Activated effector memory CD4-positive, alpha-beta T cell treated with anti-CD3 and anti-CD28 coated beads, Interleukin-2, amount 50 U/mL, for 16 hours (primary cell): ENCODE results near the gene SCCPDH.
"Not testable (repeated sequence)": the region's sequence is repeated elsewhere in the genome, so short reads cannot be mapped to it uniquely, and the experiment has no call there.

ENCODE experiments used
- DNase-seq: peaks from one replicate; pipeline ENCODE4 v3.0.0-alpha.2; 2020

The SCCPDH gene

DNA sequence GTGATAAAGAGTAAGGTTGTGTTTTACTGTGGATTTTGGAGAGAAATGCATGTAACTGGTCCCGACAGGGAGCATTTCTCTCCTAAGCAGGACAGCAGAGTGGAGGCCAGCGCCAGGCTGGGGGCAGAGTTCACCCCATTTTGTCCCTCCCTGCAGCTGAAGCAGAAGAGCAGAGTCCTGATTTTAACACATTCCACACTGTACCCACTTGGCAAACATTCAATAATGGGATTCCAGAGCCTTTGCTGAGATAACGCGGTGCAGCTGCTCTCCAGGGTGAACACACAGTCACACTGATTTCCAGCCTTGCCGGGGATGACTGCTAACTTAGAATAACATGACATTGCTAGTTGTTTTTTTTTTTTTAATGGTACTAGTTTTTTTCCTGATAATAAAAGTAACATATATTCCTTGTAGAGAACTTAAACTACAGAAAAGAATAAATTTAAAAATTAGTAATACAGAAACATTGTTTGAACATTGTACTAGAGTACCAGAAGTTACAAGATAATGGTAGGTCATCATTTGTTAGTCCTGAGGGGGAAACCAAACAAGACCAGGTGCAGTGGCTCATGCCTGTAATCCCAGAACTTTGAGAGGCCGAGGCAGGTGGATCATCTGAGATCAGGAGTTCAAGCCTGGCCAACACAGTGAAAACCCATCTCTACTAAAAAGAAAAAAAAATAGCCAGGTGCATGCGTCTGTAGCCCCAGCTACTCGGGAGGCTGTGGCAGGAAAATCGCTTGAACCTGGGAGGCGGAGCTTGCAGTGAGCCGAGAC, 77.2 kb downstream of the SCCPDH start:
- peak; percentile 33 for DNase-seq

DNA sequence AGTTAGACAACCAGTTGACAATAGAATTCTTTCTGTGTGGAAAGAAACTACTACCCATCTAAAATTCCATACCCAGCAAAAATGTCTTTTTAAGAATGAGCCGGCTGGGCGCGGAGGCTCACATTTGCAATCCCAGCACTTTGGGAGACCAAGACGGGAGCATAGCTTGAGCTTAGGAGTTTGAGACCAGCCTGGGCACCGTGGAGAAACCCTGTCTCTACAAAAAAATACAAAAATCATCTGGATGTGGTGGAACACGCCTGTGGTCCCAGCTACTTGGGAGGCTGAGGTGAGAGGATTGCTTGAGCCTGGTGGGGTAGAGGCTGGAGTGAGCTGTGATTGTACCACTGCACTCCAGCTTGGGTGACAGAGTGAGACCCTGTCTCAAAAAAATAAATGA, 79.2 kb downstream of the SCCPDH start:
- no peak for DNase-seq

DNA sequence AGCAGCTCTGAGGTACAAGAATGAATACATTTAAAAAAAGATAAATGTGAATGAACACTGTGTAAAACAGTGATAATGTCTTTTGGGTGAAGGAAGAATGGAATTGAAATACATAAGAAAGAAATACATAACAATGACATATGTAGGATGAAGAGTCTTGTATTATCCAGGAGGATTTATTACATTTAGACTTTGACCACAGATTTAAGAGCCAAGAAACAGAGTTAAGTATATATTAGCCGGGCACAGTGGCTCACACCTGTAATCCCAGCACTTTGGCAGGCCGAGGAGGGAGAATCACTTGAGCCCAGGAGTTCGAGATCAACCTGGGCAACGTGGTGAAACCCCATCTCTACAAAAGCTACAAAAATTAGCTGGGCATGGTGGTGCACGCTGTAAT, 79.7 kb downstream of the SCCPDH start:
- no peak for DNase-seq

DNA sequence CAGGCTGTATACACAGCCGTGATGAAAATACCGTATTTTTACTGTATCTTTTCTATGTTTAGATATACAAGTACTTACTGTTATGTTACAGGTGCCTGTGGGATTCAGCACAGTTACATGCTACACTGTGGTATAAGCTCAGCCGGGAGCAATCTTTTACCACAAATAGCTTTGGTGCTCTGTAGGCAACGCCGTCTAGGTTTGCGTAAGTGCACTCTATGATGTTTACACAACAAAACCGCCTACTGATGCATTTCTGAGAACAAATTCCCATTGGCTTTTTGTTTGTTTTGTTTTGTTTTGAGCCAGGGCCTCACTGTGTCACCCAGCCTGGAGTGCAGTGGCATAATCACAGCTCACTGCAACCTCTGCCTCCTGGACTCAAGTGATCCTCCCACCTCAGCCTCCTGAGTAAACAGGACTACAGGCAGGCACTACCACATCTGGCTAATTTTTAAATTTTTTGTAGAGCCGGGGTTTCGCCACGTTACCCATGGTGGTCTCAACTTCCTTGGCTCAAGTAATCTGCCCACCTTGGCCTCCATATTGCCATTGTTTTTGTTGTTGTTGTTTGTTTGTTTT, 81.0 kb downstream of the SCCPDH start:
- DNase-seq, result no peak

DNA sequence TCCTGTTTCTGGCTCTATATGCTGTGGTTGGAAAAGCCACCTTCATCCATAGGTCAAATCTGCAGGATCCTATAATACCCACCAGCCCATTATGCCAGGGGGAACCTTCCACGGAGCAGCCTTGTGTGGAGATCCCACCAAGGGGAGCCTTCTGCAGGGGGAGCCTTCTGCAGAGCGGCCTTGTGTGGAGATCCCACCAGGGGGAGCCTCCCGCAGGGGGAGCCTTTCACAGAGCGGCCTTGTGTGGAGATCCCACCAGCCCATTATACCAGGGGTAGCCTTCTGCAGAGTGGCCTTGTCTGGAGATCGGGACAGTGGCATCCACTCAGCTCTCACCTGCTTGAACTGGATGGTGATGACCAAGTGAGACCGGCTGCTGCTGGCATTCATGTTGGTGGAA, 85.3 kb downstream of the SCCPDH start:
- DNase-seq, result no peak

DNA sequence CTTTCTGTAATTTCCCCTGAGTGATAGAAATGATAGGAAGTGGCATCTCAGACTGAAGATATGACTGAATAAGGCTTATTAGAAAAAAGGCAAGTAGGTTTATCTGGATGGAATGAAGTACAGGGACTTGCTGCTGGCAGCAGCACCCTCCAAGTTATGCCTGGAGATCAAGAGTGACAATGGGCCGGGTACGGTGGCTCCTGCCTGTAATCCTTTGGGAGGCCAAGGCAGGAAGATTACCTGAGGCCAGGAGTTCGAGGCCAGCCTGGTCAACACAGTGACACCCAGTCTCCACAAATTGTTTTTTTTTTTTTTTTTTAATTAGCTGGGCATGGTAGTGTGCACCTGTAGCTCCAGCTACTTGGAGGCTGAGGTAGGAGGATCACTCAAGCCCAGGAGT, 87.8 kb downstream of the SCCPDH start:
- no peak for DNase-seq

DNA sequence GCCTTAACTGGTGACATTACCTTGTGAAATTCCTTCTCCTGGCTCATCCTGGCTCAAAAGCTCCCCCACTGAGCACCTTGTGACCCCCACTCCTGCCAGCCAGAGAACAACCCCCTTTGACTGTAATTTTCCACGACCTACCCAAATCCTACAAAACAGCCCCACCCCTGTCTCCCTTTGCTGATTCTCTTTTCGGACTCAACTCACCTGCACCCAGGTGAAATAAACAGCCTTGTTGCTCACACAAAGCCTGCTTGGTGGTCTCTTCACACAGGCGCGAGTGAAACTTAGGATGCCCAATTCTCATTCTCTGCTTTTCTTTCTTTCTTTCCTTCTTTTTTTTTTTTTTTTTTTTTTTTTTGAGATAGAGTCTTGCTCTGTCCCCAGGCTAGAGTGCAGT, 89.1 kb downstream of the SCCPDH start:
- DNase-seq, result not testable (repeated sequence)

DNA sequence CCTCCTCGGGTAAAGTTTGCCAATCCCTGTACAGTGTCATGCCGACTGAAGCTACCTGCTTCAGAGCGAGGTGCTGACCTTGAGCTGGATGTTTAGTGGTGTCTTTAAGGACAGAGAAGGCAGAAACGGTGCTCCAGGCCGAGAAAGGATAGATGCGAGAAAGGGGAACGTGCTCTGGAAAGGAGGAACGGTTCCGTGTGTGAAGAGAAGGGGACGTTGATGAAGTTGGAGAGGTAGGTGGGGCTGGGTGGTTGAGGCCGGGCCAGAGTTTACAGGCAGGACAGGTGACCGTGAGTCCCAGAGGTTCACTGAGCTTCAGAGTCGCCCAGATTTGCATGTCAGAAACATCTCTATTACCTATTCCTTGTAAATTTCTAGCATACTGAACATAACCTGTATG, 90.7 kb downstream of the SCCPDH start:
- DNase-seq, result no peak

DNA sequence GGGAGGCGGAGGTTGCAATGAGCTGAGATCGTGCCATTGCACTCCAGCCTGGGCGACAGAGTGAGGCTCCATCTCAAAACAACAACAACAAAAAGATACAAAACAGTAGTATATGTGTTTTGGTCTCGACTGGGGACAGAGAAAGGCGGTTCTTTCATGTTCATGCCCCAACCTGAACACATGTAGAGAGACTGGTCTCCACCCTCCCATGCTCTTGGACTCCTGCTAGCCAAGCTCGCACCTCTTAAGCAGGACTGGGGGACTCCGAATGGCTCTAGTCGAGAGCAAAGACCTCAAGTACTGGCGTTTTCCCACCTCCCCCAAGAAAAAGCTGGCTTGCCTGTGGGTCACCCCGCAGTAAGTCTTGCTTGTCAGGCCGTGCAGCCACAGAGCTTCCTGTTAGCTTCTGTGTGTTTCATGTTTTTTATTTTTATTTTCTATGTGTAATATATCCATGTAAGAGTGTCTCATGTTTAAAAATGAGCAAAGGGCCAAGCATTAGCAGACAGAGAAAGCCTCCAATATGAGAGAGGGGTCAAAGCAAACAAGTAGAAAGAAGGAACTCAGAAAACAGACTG, 91.6 kb downstream of the SCCPDH start:
- no peak for DNase-seq
